GM18507 (cell line): ENCODE data around the gene TSSC4.
A peak's percentile ranks its signal among the peaks of the same experiment; 100 is the strongest.

ENCODE experiments used
- DNase-seq: peaks from one replicate; pipeline ENCODE4 v3.0.0; 2011; ENCODE audit warnings: low read depth; ENCODE audit not compliant: insufficient read length; ENCODE audit errors: extremely low spot score
- FAIRE-seq: peaks from 2 replicates; lab custom pipeline; 2011; peaks lifted over from hg19 to GRCh38; lab: Jason Lieb, UNC

TSSC4 gene

DNA sequence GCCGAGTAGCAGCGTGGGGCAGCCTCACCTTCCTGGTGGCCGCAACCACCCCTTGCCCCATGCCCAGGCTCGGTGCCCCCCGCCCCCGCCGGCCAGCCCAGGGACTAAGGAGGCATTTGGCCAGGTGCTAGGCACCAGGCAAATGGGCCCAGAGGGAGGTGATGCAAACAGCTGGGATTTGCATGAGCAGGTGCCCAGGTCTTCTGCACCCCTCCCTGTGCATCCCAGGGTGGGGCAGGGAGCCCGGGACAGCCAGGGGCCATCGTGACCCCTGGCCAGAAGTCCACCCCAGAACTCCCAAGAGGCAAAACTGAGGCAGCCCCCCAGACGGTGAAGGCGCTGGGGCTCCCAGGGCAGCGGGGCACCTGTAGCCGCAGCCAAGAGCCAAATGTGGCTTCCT lies 25.7 kb downstream of the TSSC4 start:
- FAIRE-seq (no peak), DNase-seq (no peak)

DNA sequence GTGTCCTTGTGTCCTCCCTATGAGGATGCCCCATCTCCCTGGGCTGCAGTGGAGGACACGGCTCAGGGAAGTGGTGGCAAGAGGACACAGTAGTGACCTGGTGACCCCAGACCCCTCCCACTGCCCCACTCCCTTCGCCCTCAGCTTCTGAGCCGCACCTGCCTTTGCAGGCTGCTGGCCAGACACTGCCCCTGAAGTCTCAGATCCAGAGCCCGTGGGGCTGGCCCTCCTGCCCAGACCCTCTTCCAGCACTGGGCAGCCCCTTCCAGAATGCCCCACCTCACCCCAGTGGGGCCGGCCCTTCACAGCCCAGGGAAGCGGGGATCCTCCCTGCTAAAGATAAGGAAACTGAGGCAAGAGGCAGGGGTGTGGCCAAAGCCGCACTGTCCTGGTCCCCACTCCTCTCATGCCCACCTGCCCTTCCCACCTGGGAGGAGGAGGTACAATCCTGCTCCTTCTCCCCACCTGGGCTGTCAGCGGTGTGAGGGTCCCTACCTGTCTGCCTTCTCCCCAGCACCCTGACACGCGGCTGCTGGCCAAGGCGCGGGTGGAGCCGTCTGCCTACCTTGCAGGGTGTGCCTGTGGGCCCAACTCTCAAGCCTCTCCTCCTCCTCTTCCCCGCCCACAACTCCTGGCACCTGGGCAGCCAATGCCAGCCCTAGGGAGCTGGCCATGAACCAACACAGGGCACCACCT lies 26.4 kb downstream of the TSSC4 start:
- DNase-seq, result no peak
- no peak for FAIRE-seq

DNA sequence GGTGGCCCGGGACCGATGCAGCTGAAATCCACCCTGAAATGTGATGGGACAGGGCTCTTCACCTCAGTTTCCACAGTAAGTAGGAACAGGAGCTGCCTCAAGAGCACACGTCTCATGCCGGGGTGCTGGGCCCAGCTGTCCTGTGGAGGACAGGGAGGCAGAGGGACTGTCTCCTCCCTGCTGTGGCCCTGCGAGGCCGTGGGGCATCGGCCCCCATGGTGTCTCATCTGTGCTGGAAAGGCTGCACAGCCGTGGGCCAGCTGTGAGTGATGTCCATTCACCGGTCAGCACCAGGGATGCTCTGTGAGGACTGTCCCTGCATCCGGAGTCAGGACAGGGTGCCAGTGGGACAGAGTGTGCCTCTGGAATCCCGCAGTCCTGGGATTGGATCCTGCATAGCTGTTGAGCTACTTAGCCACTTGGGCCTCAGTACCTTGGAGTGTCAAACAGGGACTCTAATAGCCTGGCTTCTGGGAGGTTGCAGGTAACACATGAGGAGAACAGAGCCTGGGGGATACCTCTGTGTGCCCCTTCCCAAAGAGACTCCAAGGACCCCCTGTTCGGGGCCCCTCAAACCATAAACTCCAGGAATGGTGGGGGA lies 27.3 kb downstream of the TSSC4 start:
- DNase-seq (no peak), FAIRE-seq (no peak)

DNA sequence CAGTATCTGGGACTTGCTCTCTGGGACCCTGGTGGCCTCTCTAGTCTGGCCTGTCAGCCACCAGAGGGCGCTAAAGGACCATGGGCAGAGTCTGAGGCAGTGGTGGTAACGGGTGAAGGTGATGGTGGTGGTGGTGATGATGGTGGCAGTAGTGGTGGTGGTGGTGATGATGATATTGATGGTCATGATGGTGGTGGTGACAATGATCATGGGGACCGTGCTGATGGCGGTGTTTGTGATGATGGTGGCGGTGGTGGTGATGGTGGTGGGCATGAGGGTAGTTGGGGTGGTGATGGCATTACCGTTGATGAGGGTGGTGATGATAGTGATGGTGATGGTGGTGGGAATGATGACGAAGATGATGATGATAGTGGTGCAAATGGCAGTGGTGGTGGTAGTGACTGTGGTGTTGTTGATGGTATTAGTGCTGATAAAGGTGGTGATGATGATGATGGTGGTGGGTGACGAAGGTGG lies 27.8 kb downstream of the TSSC4 start:
- peak; percentile 40 for DNase-seq
- FAIRE-seq, result no peak

DNA sequence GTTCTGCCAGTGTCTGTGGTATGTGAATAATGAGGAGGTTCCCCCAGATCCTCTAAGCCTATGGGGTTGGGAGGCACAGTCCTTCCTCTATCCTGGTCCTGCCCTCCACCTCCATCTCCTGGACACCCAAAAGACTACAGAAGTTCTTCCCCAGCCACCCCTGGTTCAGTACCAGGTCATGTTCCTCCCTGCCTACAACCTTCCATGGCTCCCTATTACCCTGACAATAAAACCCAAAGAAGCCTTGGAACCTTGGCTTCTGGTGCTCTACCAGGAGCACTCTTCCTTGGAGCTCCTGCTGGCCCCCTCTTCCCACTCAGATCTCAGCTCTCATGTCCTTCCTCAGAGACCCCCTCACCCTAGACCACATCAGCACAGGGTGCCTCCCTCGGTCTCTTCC lies 30.8 kb downstream of the TSSC4 start:
- FAIRE-seq (no peak), DNase-seq (no peak)

DNA sequence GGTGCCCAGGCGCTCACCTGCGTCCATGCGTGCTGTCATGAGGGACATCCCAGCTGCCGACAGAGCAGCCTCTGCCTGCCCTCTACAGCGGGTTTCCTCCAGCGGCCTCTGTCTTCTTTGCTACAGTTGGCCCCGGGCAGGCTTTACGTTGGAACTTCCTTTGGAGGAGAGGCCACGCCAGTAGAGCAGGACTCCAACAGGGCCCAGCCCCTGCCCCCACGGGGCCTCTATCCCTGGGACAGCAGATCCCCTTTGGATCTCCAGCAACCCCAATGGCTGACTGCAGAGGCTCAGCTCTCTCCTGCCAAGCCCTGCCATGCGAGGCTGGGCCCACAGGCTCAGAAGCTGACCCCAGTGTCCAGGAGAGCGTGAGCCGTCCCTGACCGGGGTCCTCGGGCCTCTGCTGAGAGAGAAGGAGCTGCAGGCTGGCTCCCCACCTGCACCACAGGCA lies 31.6 kb downstream of the TSSC4 start:
- DNase-seq (no peak), FAIRE-seq (no peak)

DNA sequence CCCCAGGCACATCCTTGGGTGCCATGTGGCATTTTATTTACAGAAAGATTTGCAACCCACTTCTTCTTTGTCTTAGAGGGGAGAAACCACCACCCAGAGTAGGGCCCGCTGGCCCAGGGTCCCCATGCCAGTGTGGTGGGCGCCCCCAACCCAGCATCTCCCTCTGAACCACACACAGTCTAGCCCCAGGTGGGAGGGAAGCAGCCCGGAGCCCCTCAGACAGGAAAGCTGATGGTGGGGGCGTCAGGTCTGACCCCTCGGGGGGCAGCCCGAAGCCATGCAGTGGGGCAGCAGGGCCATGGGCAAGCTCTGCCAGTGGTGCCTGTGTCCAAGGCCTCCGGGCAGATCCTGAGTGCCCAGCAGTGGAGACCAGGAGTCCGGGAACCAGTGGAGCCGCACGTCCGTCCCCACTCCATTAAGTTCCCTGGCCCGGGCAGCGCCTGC lies 32.1 kb downstream of the TSSC4 start:
- DNase-seq (no peak), FAIRE-seq (no peak)

DNA sequence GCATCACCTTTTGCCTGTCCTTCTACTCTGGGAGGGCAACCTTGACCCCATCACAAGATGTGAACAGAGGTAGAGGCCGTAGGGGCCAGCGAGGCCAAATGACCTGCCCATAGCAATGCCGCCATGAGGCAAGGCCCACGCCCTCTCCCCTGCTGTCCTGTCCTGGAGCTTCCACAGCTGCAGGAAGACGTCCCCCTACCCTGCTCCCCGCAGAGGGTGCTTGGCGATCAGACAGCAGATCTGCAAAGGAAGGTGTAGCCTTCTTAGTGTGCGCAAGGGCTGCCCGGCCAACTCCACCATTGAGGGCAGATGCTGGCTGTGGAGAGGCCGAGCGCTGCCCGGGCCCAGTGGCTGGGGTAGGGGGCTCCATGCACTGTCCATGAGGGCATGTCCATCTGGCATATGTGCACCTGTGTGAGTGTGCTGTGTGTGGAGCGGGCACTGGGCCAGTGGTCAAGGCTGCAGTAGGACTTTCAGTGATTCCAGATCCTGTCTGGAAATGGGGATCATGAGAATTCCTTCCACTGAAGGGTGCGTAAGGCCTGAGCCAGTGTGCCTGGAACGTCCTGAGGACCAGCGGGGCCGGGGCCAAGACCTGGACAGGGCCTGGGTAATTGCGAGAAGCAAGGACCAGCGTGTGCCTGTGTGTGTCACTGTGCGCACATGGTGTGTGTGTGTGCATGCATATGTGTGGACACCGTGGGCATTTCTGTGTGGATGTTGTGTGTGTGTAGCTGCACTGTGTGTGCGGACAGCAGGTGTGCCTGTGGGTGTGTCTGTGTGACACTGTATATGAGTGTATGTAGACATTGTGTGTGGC lies 32.8 kb downstream of the TSSC4 start:
- FAIRE-seq, result no peak
- no peak for DNase-seq

DNA sequence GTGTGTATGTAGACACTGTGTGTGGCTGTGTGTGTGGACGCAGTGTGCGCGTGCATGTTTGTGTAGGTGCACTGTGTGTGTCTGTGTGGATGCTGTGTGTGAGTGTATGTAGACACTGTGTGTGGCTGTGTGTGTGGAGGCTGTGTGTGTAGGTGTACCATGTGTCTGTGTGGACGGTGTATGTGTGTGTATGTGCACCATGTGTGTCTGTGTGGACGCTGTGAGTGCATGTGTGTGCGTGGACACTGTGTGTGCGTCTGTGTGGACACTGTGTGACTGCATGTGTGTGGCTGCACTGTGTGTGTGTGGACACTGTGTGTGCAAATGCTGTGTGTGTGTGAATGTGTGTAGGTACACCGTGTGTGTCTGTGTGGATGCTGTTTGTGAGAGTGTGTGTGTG lies 33.5 kb downstream of the TSSC4 start:
- FAIRE-seq (no peak), DNase-seq (no peak)

DNA sequence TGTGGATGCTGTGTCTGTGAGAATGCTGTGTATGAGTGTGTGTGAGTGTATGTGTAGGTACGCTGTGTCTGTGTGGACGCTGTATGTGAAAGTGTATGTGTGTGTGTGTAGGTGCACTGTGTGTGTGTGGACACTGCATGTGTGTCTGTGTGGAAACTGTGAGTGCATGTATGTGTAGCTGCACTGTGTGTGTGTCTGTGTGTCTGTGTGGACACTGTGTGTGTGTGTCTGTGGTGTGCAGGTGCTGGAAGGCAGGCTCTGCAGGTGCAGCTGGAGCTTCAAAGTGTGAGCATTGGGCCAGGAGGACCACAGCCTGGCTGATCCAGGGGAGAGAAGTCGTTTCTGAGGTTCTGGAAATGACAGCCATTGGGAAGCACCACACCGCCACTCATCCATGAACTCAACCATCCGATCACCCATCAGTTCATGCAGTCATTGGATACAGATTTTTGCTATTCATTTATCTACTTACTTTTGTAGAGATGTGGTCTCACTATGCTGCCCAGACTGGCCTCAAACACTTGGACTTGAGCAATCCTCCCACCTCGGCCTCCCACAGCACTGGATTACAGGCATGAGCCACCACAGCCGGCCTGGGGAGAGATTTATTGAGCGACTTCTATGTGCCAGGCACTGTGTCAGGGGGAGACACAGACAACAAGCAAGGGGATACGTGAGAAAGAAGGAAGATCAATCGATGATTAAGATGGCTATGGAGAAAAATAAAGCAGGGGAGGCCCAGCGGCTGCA lies 34.1 kb downstream of the TSSC4 start:
- FAIRE-seq (no peak), DNase-seq (no peak)

DNA sequence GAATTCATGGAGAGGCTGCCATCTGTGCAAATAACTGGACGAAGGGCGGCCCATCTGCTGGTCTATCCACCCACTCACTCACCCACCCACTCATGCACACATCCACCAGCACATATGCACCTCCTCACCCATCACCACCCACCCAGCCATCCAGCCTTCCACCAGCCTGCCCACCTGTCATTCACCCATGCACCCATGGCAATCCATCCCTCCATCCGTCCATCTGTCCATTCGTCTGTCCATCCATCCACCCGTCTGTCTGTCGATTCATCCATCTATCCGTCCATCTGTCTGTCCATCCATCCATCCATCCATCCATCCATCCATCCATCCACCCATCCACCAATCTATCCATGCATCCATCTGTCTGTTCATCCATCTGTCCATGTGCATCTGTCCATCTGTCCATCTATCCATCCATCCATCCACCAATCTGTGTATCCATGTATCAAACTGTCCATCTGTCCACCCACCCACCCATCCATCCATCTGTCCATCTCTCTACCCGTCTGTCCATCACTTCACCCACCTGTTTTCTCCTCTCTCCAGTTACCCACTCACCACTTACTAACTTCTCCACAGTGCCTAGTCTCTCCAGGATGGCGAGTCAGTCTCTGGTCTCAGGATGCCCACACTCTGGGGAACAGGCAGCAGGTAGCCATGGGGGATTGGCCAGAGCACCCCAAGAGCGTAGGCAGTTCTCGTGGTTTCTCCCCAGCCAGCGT lies 34.9 kb downstream of the TSSC4 start:
- no peak for DNase-seq
- no peak for FAIRE-seq

DNA sequence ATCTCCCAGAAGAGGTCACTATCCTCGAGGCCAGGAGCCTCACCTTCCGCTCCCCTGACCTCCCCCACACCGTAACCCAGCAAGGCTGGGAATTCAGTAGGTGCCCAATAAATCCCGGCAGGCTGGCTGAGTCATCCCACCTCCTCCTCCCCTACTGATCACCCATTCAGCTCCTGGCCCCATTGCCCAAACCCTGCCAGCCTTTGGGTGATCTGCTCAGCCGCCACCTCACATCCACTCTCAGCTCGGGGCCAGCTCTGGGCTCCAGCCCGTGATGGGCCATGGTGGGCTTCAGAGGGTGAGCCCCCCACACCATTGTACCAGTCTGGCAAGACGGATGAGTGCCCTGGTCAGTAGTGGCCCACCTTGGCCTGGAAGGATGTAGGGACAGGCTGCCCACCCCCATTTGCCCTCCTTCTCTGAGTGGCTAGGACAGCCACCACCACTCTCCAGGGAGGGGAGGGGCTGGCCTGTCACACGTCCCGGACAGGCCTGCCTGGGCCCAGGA lies 35.5 kb downstream of the TSSC4 start:
- no peak for FAIRE-seq
- no peak for DNase-seq

DNA sequence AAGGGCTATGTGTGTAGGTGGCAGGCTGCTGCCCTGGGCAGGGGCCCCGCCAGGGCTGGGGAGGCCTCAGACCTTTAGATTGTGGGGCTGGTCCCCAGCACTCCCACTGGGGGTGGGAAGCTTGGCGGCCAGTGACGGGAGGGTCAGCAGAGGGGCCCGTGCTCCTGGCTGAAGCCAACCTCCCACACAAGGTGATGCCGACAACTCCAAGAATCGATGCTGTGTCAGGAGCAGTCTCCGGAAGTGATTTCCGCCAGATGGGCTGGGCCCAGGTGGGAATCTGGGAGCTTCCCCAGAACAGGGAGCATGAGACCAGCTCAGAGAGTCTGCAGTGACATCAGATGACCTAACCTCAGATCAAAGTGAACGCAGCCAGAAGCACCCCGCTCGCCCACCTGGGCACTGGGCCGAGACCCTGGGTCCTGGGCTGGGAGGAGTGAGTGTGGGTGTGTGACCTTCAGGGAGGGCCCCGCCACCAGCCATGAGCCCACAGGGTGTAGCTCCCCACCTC lies 36.0 kb downstream of the TSSC4 start:
- no peak for DNase-seq
- no peak for FAIRE-seq

DNA sequence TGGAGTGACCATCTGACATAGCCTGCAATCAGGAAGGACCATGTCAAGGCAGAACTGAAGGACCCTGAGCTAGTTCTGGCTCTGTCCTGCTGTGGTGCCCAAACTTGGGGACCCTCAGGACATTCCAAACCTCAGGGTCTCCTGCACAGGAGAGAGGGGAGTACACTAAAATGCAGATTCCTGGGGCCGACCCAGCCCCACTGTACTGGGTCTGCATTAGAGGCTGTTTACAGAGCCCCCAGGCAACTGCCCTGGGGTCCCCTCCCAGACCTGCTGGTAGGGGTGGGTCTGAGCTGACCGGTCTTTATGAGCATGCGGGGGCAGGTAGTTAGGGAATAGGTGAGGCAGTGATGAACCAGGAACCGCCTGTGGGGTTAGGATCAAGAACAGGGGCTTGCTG lies 37.0 kb downstream of the TSSC4 start:
- no peak for DNase-seq
- no peak for FAIRE-seq

DNA sequence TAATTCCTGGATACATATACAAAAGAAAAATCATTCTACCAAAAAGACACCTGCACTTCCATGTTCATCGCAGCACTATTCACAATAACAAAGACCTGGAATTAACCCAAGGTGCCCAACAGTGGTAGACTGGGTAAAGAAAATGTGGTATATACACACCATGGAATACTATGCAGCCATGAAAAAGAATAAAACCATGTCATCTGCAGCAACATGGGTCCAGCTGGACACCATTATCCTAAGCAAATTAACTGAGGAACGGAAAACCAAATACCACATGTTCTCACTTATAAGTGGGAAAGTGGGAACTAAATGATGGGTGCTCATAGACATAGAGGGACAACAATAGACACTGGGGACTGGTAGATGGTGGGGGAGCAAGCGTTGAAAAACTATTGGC lies 39.3 kb downstream of the TSSC4 start:
- no peak for FAIRE-seq

DNA sequence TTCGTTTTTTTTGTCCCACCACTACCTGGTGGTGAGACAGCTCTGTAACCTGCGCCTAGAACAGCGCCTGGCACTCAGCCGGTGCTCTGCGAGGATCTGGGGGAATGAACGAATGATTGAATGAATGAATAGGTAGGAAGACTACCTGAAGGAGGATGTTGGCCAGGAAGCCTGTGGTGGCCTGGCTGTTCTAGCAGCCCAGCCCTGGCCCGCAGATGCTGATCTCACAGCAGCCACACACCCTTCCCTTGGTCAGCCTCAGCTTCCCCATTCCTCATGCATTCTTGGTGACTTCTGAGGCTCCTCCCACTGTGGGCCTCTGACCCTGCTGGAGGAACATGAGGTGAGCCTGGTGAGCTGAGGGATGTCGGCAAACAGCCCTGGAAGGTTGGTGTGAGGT lies 40.1 kb downstream of the TSSC4 start:
- DNase-seq (no peak), FAIRE-seq (no peak)

More for the DNA sequence above, 39.3 kb downstream of the TSSC4 start:
- no peak for DNase-seq

DNA sequence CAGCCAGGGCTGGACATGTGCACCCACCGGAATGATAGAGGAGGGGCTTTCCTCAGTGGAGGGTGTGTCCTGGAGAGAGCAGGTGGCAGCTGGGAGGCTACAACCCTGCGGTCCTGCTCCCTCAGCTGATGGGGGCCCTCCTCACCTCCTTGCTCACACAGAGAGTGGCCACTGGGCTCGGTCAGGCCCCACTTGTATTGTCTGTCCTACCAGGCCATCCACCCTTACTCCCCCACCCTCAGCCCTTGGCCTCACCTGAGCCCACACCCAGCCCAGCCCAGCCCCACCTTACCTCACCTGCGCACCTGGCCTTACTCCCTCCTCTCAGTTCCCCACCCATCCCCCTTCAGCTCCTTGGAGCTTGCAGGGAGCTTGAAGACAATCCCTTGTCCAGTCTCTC lies 40.6 kb downstream of the TSSC4 start:
- FAIRE-seq, result no peak

DNA sequence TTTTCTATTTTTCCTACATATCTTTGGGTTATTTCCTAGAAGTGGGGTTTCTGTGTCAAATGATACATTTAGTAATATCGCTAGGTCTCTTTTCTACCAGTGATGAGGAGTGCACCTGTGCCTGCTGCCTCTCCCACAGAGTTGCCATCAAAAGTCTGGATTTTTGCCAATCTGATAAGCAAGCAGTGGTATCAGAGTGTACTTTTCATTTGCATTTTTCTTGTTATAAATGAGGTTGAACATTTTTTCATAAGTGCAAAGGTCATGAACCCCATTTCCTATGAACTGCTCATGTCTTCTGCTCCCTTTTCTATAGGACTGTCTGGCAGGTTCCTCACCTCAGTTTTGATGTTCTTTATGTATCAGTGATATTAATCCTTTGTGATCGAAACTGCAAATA lies 42.0 kb downstream of the TSSC4 start:
- FAIRE-seq (no peak), DNase-seq (no peak)

More for the DNA sequence above, 40.6 kb downstream of the TSSC4 start:
- DNase-seq, result no peak

DNA sequence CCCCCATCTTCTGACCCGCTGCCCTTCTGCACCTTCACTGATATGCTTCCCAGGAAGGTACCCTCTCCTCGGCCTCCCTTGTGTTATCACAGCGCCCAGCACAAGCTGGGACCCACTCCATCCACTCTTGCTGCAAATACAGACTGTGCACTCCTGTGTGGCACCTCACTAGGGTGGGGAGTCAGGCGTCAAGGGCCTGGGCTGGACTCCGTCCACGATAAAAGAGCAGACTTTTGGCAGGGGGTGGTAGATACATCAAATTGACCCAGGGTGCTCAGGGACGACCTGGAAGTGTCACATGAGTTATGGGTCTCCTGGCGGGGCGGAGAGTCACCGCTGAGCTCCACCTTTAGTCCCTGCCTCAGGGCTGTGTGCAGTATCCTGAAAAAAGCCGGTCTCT lies 42.9 kb downstream of the TSSC4 start:
- no peak for FAIRE-seq
- no peak for DNase-seq
